PC-9 (cell line): Measurements from ENCODE around the gene CIT. TPM values are rescaled to one million over a fixed set of nuclear protein-coding genes. Genes with fewer than 3 reads are reported as not detected.

Experiments used
- BruUV-seq: library from RNA; stranded (reverse); fragments of 400-500 nt; replicated peaks from 2 replicates; lab custom pipeline; 2021; lab: Mats Ljungman, UMichigan
- CTCF ChIA-PET: fragments of 300-600 bp; sonication (Branson Sonifier 250); formaldehyde crosslinking; loops from one replicate; lab custom pipeline; 2022; ENCODE audit warnings: antibody characterized with exemption; lab: Charles Lee
- POLR2A ChIA-PET: fragments of 300-600 bp; sonication (Branson Sonifier 250); formaldehyde crosslinking; loops from one replicate; lab custom pipeline; 2022; ENCODE audit warnings: antibody characterized with exemption; ENCODE audit not compliant: unreplicated experiment; lab: Charles Lee
- DNase-seq, 2 experiments: peaks; one replicate each; pipeline versions ENCODE4 v3.0.0 to v3.0.0-alpha.2; 2015 to 2022; ENCODE audit warnings: mixed read lengths in 1 of 2
- H2AFZ ChIP-seq: fragments of 200-600 bp; sonication (generic); 2 replicates; pipeline ENCODE4 v1.8.1; 2017; ENCODE audit warnings: antibody characterized with exemption
- H3F3A ChIP-seq: fragments of 200-600 bp; sonication (generic); 2 replicates; pipeline ENCODE4 v1.8.1; 2017; ENCODE audit warnings: antibody characterized with exemption, mild to moderate bottlenecking, low read depth; ENCODE audit not compliant: insufficient read depth
- H3K27ac ChIP-seq: fragments of 200-600 bp; sonication (generic); 2 replicates; pipeline ENCODE4 v1.6.1; 2016; ENCODE audit warnings: mixed run types
- H3K27me3 ChIP-seq: fragments of 200-600 bp; sonication (generic); 2 replicates; pipeline ENCODE4 v1.6.1; 2016; ENCODE audit warnings: low read depth, mixed run types; ENCODE audit not compliant: insufficient read depth
- H3K36me3 ChIP-seq: fragments of 200-600 bp; sonication (generic); 2 replicates; pipeline ENCODE4 v1.6.1; 2016; ENCODE audit warnings: low read depth, mixed run types
- H3K4me1 ChIP-seq: fragments of 200-600 bp; sonication (generic); replicated peaks from 2 replicates; pipeline ENCODE4 v1.6.1; 2016; ENCODE audit warnings: mixed run types; ENCODE audit not compliant: insufficient read depth
- H3K4me2 ChIP-seq: fragments of 200-600 bp; sonication (generic); 2 replicates; pipeline ENCODE4 v1.6.1; 2017; ENCODE audit warnings: mixed run types
- H3K4me3 ChIP-seq: fragments of 200-600 bp; sonication (generic); 2 replicates; pipeline ENCODE4 v1.6.1; 2016; ENCODE audit warnings: mixed run types
- H3K79me2 ChIP-seq: fragments of 200-600 bp; sonication (generic); 2 replicates; pipeline ENCODE4 v1.6.1; 2017; ENCODE audit warnings: low read depth, mixed run types
- H3K9me2 ChIP-seq: fragments of 200-600 bp; sonication (generic); 2 replicates; pipeline ENCODE4 v1.8.1; 2017; ENCODE audit warnings: mild to moderate bottlenecking; ENCODE audit not compliant: insufficient read depth
- H3K9me3 ChIP-seq: fragments of 200-600 bp; sonication (generic); 2 replicates; pipeline ENCODE4 v1.8.1; 2016; ENCODE audit warnings: low read depth; ENCODE audit not compliant: insufficient read depth
- H4K20me1 ChIP-seq: fragments of 200-600 bp; sonication (generic); 2 replicates; pipeline ENCODE4 v1.8.1; 2017; ENCODE audit not compliant: insufficient read depth
- EZH2 ChIP-seq: fragments of 200-600 bp; sonication (generic); IDR thresholded peaks from 2 replicates; pipeline ENCODE4 v1.8.0; 2017; ENCODE audit warnings: antibody characterized with exemption, low read depth
- intact Hi-C: fragments of 100-400 bp; cut with micrococcal nuclease; formaldehyde crosslinking; loops from one replicate; pipeline ENCODE4 v1.10.0; 2022; ENCODE audit not compliant: unreplicated experiment
- total RNA-seq: library from RNA; stranded (reverse); gene quantifications from 2 replicates; pipeline ENCODE4 v1.2.3, GENCODE V29; 2021
- TF ChIP-seq, protein P1 (sequence below): fragments of 200-600 bp; sonication (generic); conservative IDR thresholded peaks from 2 replicates; pipeline ENCODE4 v1.6.1; 2017; ENCODE audit warnings: mixed run types, antibody characterized with exemption, mild to moderate bottlenecking, moderate library complexity

CIT gene
- total RNA-seq, 1 experiment from 2014 or later = 81.8 TPM

DNA sequence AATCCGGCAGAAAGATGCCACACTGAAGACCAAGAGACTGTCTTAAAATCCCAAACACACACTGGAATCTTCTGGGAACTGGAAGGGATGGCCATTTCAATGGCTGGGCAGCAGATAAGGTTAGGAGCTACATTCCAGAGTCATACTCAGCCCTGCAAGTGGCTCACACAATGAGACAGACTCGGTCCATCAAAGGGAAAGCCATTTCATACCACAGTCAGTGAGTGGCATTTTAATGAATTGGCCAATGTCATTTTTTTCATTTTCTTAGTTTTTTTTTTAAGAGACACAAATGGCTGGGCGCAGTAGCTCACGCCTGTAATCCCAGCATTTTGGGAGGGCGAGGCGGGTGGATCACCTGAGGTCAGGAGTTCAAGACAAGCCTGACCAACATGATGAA lies 17.9 kb downstream of the CIT start:
- no peaks in the 10 kb centered on the region for H3K4me1 ChIP-seq
- no peak overlapping the region for H3K4me3 ChIP-seq
- H3K9me2 ChIP-seq = no peaks in the 10 kb centered on the region
- H3K79me2 ChIP-seq = no peaks in the 10 kb centered on the region
- H3K4me2 ChIP-seq = no peak overlapping the region
- ChIA-PET POLR2A (no interaction called here), CTCF (no interaction called here)
- H3K9me3 ChIP-seq = no peaks in the 10 kb centered on the region
- intact Hi-C loops = no loop called here
- H3K27ac ChIP-seq = no peak overlapping the region
- no peaks in the 10 kb centered on the region for H3K27me3 ChIP-seq
- no TSS peak for BruUV-seq
- H2AFZ ChIP-seq = no peak overlapping the region
- H3F3A ChIP-seq = no peaks in the 10 kb centered on the region
- no peak for DNase-seq
- no peaks in the 10 kb centered on the region for H4K20me1 ChIP-seq
- no peaks in the 10 kb centered on the region; the same call in 1 of the 2 replicates for H3K36me3 ChIP-seq
- no peak for TF ChIP-seq EZH2
- TF ChIP-seq, protein P1, sequence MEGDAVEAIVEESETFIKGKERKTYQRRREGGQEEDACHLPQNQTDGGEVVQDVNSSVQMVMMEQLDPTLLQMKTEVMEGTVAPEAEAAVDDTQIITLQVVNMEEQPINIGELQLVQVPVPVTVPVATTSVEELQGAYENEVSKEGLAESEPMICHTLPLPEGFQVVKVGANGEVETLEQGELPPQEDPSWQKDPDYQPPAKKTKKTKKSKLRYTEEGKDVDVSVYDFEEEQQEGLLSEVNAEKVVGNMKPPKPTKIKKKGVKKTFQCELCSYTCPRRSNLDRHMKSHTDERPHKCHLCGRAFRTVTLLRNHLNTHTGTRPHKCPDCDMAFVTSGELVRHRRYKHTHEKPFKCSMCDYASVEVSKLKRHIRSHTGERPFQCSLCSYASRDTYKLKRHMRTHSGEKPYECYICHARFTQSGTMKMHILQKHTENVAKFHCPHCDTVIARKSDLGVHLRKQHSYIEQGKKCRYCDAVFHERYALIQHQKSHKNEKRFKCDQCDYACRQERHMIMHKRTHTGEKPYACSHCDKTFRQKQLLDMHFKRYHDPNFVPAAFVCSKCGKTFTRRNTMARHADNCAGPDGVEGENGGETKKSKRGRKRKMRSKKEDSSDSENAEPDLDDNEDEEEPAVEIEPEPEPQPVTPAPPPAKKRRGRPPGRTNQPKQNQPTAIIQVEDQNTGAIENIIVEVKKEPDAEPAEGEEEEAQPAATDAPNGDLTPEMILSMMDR = no peak

GRCh38 chr12:119857041-119857591 lies 20.0 kb downstream of the CIT start:
- Histone ChIP-seq H4K20me1 (no peaks in the 10 kb centered on the region), H3K4me1 (no peaks in the 10 kb centered on the region), H3K9me3 (no peaks in the 10 kb centered on the region), H3F3A (no peaks in the 10 kb centered on the region), H3K9me2 (no peaks in the 10 kb centered on the region), H3K4me2 (no peak overlapping the region), H2AFZ (no peak overlapping the region), H3K36me3 (no peaks in the 10 kb centered on the region; the same call in 1 of the 2 replicates), H3K79me2 (no peaks in the 10 kb centered on the region), H3K27me3 (no peaks in the 10 kb centered on the region), H3K27ac (no peak overlapping the region), H3K4me3 (no peak overlapping the region)
- TSS peak; percentile 4 for BruUV-seq
- TF ChIP-seq EZH2 = no peak
- TF ChIP-seq, protein P1 = no peak
- no peak for DNase-seq
- intact Hi-C loops = no loop called here
- POLR2A ChIA-PET = interaction anchor here (0.6 kb wide), 1 partner anchor 126 kb away, joined by 8 read pairs; no protein-coding TSS in a partner anchor
- CTCF ChIA-PET = no interaction called here

DNA sequence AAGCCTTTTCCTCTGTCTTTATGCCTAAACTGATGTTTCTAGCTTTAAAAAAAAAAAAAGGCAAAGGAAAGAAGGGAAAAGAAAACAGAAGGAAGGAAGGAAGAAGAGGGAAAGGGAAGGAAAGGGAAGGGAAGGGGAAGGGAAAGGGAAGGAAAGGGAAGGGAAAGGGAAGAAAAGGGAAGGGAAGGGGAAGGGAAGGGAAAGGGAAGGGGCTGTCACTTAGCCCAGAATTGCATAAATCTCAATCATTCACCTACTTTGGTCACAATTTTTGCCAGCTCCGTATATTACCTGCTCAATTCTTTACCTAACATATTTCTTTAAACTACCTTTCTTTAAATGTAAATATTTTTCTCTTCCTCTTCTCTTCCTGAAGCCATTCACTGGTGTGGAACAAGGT lies 26.8 kb downstream of the CIT start:
- no TSS peak for BruUV-seq
- Histone ChIP-seq H3K27me3 (no peaks in the 10 kb centered on the region), H3K4me2 (no peak overlapping the region), H3K27ac (no peak overlapping the region), H4K20me1 (no peaks in the 10 kb centered on the region), H3F3A (no peaks in the 10 kb centered on the region), H3K4me3 (no peak overlapping the region), H3K79me2 (no peaks in the 10 kb centered on the region), H3K9me3 (no peaks in the 10 kb centered on the region), H3K9me2 (no peaks in the 10 kb centered on the region), H3K36me3 (no peaks in the 10 kb centered on the region), H3K4me1 (no peaks in the 10 kb centered on the region), H2AFZ (no peak overlapping the region)
- DNase-seq = no peak
- intact Hi-C loops = no loop called here
- TF ChIP-seq, protein P1 = no peak
- no peak for TF ChIP-seq EZH2
- ChIA-PET CTCF (no interaction called here), POLR2A (no interaction called here)
